HFF-Myc (cell line): ENCODE results near the gene CLNK.
"Not testable (repeated sequence)": the region's sequence is repeated elsewhere in the genome, so short reads cannot be mapped to it uniquely, and the experiment has no call there.

Experiments
- DNase-seq: peaks from one replicate; pipeline ENCODE4 v3.0.0-alpha.2; 2011; ENCODE audit warnings: low read depth; ENCODE audit errors: extremely low read depth
- H3K4me3 ChIP-seq: replicated peaks from 2 replicates; pipeline ENCODE4 v1.5.1; 2011; ENCODE audit warnings: low read depth, mild to moderate bottlenecking, control low read depth, low read length
- TF ChIP-seq, protein P1 (sequence below): IDR thresholded peaks from 2 replicates; pipeline ENCODE4 v1.5.1; 2012; ENCODE audit warnings: mild to moderate bottlenecking, low read depth, low read length, control low read depth; ENCODE audit errors: missing control alignments

Gene CLNK

DNA sequence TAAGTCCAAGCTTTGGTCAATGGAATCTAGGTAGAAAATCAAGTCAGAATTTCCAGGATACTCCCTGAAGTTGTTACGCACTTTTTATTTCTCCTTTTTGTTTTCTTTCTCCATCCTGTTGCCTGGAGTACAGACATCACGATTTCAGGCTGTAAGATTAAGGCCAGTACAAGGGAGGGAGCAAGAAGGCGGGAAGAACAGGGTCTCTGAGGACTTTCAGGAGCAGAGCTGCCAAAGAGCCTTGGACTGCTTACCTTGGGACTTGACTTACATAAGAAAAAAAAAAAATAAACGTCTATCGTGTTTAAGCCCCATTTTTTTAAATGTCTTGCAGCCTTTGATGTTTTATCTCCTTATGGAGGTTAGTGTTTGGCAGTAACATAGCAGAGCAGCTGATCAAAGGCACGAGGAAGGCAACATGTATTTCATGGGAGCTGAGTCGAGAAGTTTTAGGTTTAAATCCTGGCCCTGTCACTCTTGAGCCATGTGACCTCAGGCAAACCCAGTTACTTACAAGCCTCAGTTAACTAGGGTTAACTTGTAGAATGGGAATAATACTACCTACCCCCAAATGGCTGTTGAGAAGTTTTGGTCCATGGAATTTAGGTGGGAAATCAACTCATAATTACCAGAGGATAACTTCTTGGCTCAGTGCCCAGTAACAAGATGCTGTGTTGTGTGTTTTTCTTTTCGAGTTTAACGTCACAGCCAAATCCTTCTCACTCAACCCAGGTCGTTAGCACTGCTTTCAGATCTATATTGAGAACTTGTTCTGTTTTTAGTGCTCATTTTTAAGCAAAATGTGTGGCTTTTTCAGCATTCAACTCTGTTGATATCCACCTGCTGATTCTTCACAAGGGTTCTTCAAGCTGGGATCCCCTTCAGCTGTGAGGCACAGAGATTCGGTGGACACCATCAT is 106.8 kb downstream of the CLNK start:
- TF ChIP-seq, protein P1, sequence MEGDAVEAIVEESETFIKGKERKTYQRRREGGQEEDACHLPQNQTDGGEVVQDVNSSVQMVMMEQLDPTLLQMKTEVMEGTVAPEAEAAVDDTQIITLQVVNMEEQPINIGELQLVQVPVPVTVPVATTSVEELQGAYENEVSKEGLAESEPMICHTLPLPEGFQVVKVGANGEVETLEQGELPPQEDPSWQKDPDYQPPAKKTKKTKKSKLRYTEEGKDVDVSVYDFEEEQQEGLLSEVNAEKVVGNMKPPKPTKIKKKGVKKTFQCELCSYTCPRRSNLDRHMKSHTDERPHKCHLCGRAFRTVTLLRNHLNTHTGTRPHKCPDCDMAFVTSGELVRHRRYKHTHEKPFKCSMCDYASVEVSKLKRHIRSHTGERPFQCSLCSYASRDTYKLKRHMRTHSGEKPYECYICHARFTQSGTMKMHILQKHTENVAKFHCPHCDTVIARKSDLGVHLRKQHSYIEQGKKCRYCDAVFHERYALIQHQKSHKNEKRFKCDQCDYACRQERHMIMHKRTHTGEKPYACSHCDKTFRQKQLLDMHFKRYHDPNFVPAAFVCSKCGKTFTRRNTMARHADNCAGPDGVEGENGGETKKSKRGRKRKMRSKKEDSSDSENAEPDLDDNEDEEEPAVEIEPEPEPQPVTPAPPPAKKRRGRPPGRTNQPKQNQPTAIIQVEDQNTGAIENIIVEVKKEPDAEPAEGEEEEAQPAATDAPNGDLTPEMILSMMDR, result no peak

DNA sequence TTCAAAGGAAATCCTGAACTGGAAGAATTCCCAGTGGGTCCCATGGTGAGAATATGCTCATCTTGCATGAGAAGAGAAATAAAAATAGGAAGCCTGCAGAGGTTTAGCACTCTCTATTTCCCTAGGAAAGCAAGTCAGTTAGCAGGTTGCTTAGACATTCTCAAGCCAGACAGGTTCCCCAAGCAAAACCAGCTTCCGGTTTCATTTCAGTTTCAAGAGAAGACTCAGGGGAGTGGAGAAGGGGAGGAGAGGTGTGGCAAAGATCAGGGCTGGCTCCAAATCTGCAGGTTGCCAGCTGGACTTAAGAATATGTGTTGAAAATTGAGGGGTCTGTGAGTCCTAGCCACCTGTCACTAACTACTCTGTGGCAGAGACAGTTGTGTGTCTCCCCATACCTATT is 107.5 kb downstream of the CLNK start:
- DNase-seq, result no peak
- TF ChIP-seq, protein P1, result no peak
- no peak overlapping the region for H3K4me3 ChIP-seq

More for the DNA sequence above, 106.8 kb downstream of the CLNK start:
- no peak overlapping the region for H3K4me3 ChIP-seq
- DNase-seq, result no peak

DNA sequence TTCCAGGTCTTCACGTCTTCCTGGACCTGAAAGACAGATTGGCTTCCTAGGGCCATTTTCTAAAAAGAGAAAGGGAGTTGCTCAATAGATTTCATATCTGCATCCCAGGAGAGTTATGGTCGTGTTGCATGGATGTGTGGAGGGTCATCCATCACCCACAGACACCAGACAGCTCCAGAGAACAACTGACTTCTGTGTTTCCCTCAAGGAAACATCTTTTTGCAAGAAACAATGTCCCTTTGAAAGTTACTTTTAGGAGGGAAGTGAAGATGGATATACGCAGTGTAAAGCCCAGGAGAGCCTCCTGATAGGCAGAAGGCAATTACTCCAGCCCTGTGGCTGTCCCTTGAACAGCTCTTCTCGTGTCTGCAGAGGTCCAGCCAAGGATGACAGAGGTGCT is 108.3 kb downstream of the CLNK start:
- no peak for DNase-seq
- no peak overlapping the region for H3K4me3 ChIP-seq
- TF ChIP-seq, protein P1, result no peak

- TF ChIP-seq, protein P1, result no peak
- DNase-seq, result no peak
- no peak overlapping the region for H3K4me3 ChIP-seq
Measured at GRCh38 chr4:10575414-10575813, 109.2 kb downstream of the CLNK start.

DNA sequence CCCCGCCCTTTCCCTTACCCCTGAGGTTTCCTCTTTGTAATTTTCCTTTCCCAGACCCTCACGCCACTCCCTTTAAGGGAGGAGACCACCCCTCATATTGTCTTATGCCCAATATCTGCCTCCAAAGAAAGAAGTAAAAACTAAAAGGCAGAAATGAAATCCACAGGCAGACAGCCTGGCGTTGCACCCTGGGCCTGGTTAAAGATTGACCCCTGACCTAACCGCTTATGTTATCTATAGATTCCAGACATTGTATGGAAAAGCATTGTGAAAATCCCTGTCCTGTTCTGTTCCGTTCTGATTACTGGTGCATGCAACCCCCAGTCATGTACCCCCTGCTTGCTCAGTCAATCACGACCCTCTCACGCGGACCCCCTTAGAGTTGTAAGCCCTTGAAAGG is 110.0 kb downstream of the CLNK start:
- DNase-seq, H3K4me3 ChIP-seq: not testable (repeated sequence)

DNA sequence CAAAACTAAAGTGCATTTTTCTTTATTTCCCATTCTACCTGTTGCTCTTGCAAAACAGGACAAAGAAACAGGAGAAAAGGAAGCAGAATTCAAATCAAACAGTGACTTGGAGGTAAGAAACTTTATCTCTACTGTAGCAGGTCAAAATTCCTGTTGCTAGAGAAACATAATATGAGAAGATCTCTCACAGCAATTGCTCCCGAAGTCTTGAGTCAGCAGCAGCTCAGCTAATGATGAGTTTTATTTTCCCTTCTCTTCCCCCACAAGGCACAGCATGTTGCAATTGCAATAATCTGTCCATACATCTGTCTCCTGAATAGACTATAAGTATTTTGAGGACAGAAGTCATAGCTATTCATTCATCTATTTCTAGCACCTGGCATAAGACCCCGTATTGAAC is 112.7 kb downstream of the CLNK start:
- DNase-seq, result no peak
- H3K4me3 ChIP-seq, result no peak overlapping the region
- TF ChIP-seq, protein P1, result no peak

- TF ChIP-seq, protein P1, result no peak
- DNase-seq, result no peak
- no peak overlapping the region for H3K4me3 ChIP-seq
Measured at GRCh38 chr4:10569491-10569890, 115.1 kb downstream of the CLNK start.
